Glutamatergic neuron (in vitro differentiated cells): ENCODE results near the gene WDR53. TPM values are rescaled to one million over a fixed set of nuclear protein-coding genes. Genes with fewer than 3 reads are reported as not detected.
A peak's percentile ranks its signal among the peaks of the same experiment; 100 is the strongest.
"Not testable (repeated sequence)": the region's sequence is repeated elsewhere in the genome, so short reads cannot be mapped to it uniquely, and the experiment has no call there.

Experiments
- DNase-seq: peaks from one replicate; pipeline ENCODE4 v3.0.0; 2022
- H3K27ac Mint-ChIP-seq: one replicate; pipeline ENCODE4 v1.8.0; 2020; ENCODE audit warnings: mild to moderate bottlenecking, mixed read lengths, inconsistent platforms; ENCODE audit not compliant: unreplicated experiment
- H3K27me3 Mint-ChIP-seq: one replicate; pipeline ENCODE4 v1.8.0; 2020; ENCODE audit warnings: mild to moderate bottlenecking, moderate library complexity, mixed read lengths, inconsistent platforms; ENCODE audit not compliant: unreplicated experiment
- H3K36me3 Mint-ChIP-seq: one replicate; pipeline ENCODE4 v1.8.0; 2020; ENCODE audit warnings: mild to moderate bottlenecking, mixed read lengths, inconsistent platforms; ENCODE audit not compliant: unreplicated experiment
- H3K4me1 Mint-ChIP-seq: one replicate; pipeline ENCODE4 v1.8.0; 2020; ENCODE audit warnings: mild to moderate bottlenecking, low read depth, mixed read lengths, inconsistent platforms; ENCODE audit not compliant: unreplicated experiment
- H3K4me3 Mint-ChIP-seq: one replicate; pipeline ENCODE4 v1.8.0; 2020; ENCODE audit warnings: mild to moderate bottlenecking, mixed read lengths, inconsistent platforms; ENCODE audit not compliant: unreplicated experiment
- H3K9me3 Mint-ChIP-seq: one replicate; pipeline ENCODE4 v1.8.0; 2020; ENCODE audit warnings: mild to moderate bottlenecking, moderate library complexity, mixed read lengths, inconsistent platforms; ENCODE audit not compliant: unreplicated experiment
- CTCF ChIP-seq: fragments of 200-600 bp; sonication (generic); IDR thresholded peaks from one replicate; pipeline ENCODE4 v1.5.0; 2021; ENCODE audit not compliant: partially characterized antibody, unreplicated experiment
- long read RNA-seq: library from polyadenylated mRNA; unstranded; transcript quantifications from one replicate; pipeline ENCODE4 v2.0.0, GENCODE V29; 2020; ENCODE audit not compliant: unreplicated experiment
- total RNA-seq: library from RNA; stranded (reverse); fragmentation: NEBNext Ultra II Directional; extraction: Animal tissue kit (Norgen Biotek cat#: 25700); gene quantifications from one replicate; pipeline ENCODE4 v1.2.1, GENCODE V29; 2021; ENCODE audit not compliant: unreplicated experiment

Gene WDR53
- 7.8 TPM for total RNA-seq
- long read RNA-seq, partial matches to known transcripts = 0 of 2 reads
- long read RNA-seq, other reads (novel, unspliced or antisense) = 2 of 2 reads

- peak within 1 kb of the TSS; percentile 99 for H3K4me3 Mint-ChIP-seq
- H3K27ac Mint-ChIP-seq = peak within 1 kb of the TSS; percentile 84
- TF ChIP-seq CTCF = no peak
- peaks cover 5% of the 10 kb centered on the region for H3K36me3 Mint-ChIP-seq
- H3K9me3 Mint-ChIP-seq = peaks cover 4% of the 10 kb centered on the region
- DNase-seq = peak; percentile 96
- H3K27me3 Mint-ChIP-seq = peaks cover 4% of the 10 kb centered on the region
- peaks cover 7% of the 10 kb centered on the region for H3K4me1 Mint-ChIP-seq
Measured at GRCh38 chr3:196568246-196569002, at the start of gene WDR53, which contains the start of gene FBXO45. WDR53 (minus strand) TSS chr3:196568554; CDS start chr3:196561475, 7,079 bp downstream. FBXO45 (plus strand) TSS chr3:196568660; CDS start chr3:196568985, 325 bp downstream.

GRCh38 chr3:196617256-196617655, 48.9 kb upstream of the WDR53 start:
- Mint-ChIP-seq H3K4me1 (peaks cover 13% of the 10 kb centered on the region), H3K9me3 (peaks cover 2% of the 10 kb centered on the region), H3K4me3 (no peak overlapping the region), H3K27ac (no peak overlapping the region), H3K36me3 (no peaks in the 10 kb centered on the region), H3K27me3 (no peaks in the 10 kb centered on the region)
- no peak for TF ChIP-seq CTCF
- no peak for DNase-seq

GRCh38 chr3:196615234-196615633, 46.9 kb upstream of the WDR53 start:
- not testable (repeated sequence) for H3K9me3 Mint-ChIP-seq, H3K36me3 Mint-ChIP-seq

GRCh38 chr3:196611761-196612483, 43.6 kb upstream of the WDR53 start:
- no peak for DNase-seq
- Mint-ChIP-seq H3K9me3 (no peaks in the 10 kb centered on the region), H3K27ac (no peak overlapping the region), H3K36me3 (no peaks in the 10 kb centered on the region), H3K4me1 (no peaks in the 10 kb centered on the region), H3K27me3 (no peaks in the 10 kb centered on the region), H3K4me3 (no peak overlapping the region)
- TF ChIP-seq CTCF = no peak

More at GRCh38 chr3:196615234-196615633, 46.9 kb upstream of the WDR53 start:
- not testable (repeated sequence) for H3K4me1 Mint-ChIP-seq, H3K27ac Mint-ChIP-seq, H3K4me3 Mint-ChIP-seq, H3K27me3 Mint-ChIP-seq, DNase-seq

- Mint-ChIP-seq H3K4me1 (no peaks in the 10 kb centered on the region), H3K27ac (no peak overlapping the region), H3K36me3 (no peaks in the 10 kb centered on the region)
Measured at GRCh38 chr3:196609805-196610515, 41.6 kb upstream of the WDR53 start.

More at GRCh38 chr3:196609805-196610515, 41.6 kb upstream of the WDR53 start:
- DNase-seq = no peak
- no peak overlapping the region for H3K4me3 Mint-ChIP-seq
- no peak for TF ChIP-seq CTCF
- no peaks in the 10 kb centered on the region for H3K27me3 Mint-ChIP-seq
- H3K9me3 Mint-ChIP-seq = no peaks in the 10 kb centered on the region
